K562 (cell line): ENCODE data around the gene ZEB2. TPM values are rescaled to one million over a fixed set of nuclear protein-coding genes. Genes with fewer than 3 reads are reported as not detected.
A peak's percentile ranks its signal among the peaks of the same experiment; 100 is the strongest.

ENCODE experiments used
- EGR1 ChIP-seq: fragments of 450-650 bp; conservative IDR thresholded peaks from 2 replicates; pipeline ENCODE4 v1.6.1; 2017; ENCODE audit warnings: mild to moderate bottlenecking
- RFX7 ChIP-seq: fragments of 250-450 bp; sonication (Bioruptor Pico); IDR thresholded peaks from 2 replicates; pipeline ENCODE4 v1.5.1; 2021; ENCODE audit warnings: mild to moderate bottlenecking
- ZEB2 ChIP-seq: fragments of 450-650 bp; IDR thresholded peaks from 2 replicates; pipeline ENCODE4 v1.6.1; 2016
- ZNF239 ChIP-seq: fragments of 250-450 bp; sonication (Bioruptor Pico); IDR thresholded peaks from 2 replicates; pipeline ENCODE4 v1.4.0; 2020; ENCODE audit warnings: mild to moderate bottlenecking
- ZNF780A ChIP-seq: fragments of 250-450 bp; sonication (Bioruptor Pico); IDR thresholded peaks from 2 replicates; pipeline ENCODE4 v1.5.0; 2021; ENCODE audit warnings: mild to moderate bottlenecking
- polyA plus RNA-seq, 8 experiments: library from polyadenylated mRNA; depleted of rRNA in 4 of 8; stranded (reverse) in 5 of 8; unstranded in 3 of 8; fragments of >200 nt; fragmentation: Nextera tagmentation in 2 of 8; fragmentation: Illumina TruSeq in 1 of 8; extraction: Ambion mirVana in 2 of 8; extraction: Trizol in 1 of 8; gene quantifications; 2 replicates each; pipeline versions ENCODE4 v1.2.1 to v1.2.3, GENCODE V29; 2011 to 2014; ENCODE audit warnings: inconsistent platforms in 1 of 8, missing spikeins in 1 of 8
- total RNA-seq, 7 experiments: library from RNA; depleted of rRNA in 6 of 7; stranded (reverse); fragments of >200 nt in 6 of 7; fragmentation: Illumina TruSeq in 2 of 7; extraction: Trizol in 2 of 7; gene quantifications; 2 replicates each; pipeline versions ENCODE4 v1.2.1 to v1.2.3, GENCODE V29; 2011 to 2021; ENCODE audit warnings: low replicate concordance in 1 of 7
- TF ChIP-seq, protein P1 (sequence below): sonication (generic); formaldehyde crosslinking; IDR thresholded peaks from 2 replicates; pipeline ENCODE4 v1.8.0; 2022; ENCODE audit warnings: missing genetic modification reagents, mild to moderate bottlenecking, borderline replicate concordance
- TF ChIP-seq, protein P2 (sequence below): sonication (generic); formaldehyde crosslinking; IDR thresholded peaks from 2 replicates; pipeline ENCODE4 v1.9.0; 2022; ENCODE audit warnings: mild to moderate bottlenecking, missing genetic modification reagents
- TF ChIP-seq, protein P3 (sequence below), 2 experiments: fragments of 450-650 bp; IDR thresholded peaks; 2 replicates each; pipeline ENCODE4 v1.6.1; 2016
- TF ChIP-seq, protein P4 (sequence below): fragments of 450-650 bp; IDR thresholded peaks from 2 replicates; pipeline ENCODE4 v1.6.1; 2016

Gene ZEB2
- total and polyA plus RNA-seq, 9 of the 15 experiments (the other 6 are each of a cell fraction or from before 2014, with no cell fraction given) = 15.1 to 113 (median 72.3) TPM

DNA sequence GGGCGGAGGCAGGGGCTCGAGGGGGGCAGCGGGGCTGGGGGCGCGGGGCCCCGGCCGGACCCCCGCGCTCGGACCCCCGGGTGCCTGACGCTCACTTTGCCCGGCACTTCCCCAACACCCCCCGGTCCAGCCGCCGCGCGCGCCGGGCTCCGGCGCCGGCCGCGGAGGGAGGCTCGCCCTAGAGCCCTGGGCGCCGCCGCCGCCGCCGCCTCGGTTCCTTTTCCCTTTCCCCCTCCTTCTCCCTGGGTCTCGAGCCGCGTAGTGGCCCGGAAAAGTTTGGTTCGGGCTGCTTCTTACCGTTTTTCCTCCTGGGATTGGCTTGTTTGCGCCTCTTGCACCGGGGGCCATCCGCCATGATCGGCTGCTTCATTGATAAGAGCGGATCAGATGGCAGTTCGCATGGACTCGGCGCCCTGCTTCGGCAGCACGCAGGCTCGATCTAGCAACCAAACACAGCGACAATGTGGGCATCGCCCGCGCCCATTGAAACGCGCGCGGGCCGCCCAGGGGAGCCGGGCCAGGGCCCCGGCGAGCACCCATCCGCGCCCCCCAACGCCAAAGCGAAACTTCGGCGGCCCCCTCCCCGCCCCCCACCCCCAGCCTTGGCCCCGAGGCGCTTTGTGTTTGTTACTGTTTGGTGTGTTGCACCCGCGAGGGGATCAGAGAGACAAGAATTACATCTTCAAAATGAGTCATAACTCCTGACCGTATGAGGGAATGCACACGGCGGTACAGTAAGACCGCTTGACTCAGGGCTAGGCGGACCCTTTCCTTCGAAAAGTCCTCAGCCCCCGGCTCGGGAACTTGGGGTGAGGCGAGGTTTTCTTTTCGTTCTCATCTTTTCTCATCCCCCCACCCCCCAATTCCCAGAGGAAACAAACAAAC is 2.7 kb downstream of the ZEB2 start (continued):
- TF ChIP-seq, protein P1, sequence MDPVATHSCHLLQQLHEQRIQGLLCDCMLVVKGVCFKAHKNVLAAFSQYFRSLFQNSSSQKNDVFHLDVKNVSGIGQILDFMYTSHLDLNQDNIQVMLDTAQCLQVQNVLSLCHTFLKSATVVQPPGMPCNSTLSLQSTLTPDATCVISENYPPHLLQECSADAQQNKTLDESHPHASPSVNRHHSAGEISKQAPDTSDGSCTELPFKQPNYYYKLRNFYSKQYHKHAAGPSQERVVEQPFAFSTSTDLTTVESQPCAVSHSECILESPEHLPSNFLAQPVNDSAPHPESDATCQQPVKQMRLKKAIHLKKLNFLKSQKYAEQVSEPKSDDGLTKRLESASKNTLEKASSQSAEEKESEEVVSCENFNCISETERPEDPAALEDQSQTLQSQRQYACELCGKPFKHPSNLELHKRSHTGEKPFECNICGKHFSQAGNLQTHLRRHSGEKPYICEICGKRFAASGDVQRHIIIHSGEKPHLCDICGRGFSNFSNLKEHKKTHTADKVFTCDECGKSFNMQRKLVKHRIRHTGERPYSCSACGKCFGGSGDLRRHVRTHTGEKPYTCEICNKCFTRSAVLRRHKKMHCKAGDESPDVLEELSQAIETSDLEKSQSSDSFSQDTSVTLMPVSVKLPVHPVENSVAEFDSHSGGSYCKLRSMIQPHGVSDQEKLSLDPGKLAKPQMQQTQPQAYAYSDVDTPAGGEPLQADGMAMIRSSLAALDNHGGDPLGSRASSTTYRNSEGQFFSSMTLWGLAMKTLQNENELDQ = no peak
- TF ChIP-seq, protein P2, sequence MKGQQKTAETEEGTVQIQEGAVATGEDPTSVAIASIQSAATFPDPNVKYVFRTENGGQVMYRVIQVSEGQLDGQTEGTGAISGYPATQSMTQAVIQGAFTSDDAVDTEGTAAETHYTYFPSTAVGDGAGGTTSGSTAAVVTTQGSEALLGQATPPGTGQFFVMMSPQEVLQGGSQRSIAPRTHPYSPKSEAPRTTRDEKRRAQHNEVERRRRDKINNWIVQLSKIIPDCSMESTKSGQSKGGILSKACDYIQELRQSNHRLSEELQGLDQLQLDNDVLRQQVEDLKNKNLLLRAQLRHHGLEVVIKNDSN (CRISPR knock-in tag) = no peak
- TF ChIP-seq, protein P3, sequence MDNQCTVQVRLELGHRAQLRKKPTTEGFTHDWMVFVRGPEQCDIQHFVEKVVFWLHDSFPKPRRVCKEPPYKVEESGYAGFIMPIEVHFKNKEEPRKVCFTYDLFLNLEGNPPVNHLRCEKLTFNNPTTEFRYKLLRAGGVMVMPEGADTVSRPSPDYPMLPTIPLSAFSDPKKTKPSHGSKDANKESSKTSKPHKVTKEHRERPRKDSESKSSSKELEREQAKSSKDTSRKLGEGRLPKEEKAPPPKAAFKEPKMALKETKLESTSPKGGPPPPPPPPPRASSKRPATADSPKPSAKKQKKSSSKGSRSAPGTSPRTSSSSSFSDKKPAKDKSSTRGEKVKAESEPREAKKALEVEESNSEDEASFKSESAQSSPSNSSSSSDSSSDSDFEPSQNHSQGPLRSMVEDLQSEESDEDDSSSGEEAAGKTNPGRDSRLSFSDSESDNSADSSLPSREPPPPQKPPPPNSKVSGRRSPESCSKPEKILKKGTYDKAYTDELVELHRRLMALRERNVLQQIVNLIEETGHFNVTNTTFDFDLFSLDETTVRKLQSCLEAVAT (IDR thresholded peaks at IDR 0.05) = peak; percentile 35 to 81; a peak in 3 of 4 replicates
- TF ChIP-seq ZNF239 (CRISPR knock-in tag) = no peak
- no peak for TF ChIP-seq EGR1
- TF ChIP-seq ZEB2 = no peak
- TF ChIP-seq, protein P4, sequence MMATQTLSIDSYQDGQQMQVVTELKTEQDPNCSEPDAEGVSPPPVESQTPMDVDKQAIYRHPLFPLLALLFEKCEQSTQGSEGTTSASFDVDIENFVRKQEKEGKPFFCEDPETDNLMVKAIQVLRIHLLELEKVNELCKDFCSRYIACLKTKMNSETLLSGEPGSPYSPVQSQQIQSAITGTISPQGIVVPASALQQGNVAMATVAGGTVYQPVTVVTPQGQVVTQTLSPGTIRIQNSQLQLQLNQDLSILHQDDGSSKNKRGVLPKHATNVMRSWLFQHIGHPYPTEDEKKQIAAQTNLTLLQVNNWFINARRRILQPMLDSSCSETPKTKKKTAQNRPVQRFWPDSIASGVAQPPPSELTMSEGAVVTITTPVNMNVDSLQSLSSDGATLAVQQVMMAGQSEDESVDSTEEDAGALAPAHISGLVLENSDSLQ = no peak
- no peak for TF ChIP-seq RFX7 (CRISPR knock-in tag)
- TF ChIP-seq ZNF780A (CRISPR knock-in tag) = no peak
